Heart right ventricle (tissue), 16 donors: ENCODE results near the gene FBXL19. TPM values are rescaled to one million over a fixed set of nuclear protein-coding genes. Genes with fewer than 3 reads are reported as not detected.

Experiments
- ATAC-seq, 8 donors: fragments of 200-7000 bp; cut with Tn5 transposase; one replicate each; pipeline ENCODE4 v1.9.1; 2020; ENCODE audit warnings: mild to moderate bottlenecking in 8 of 8, moderate library complexity in 8 of 8, moderate number of reproducible peaks in 1 of 8
- DNase-seq, 2 donors: peaks; one replicate each; pipeline ENCODE4 v3.0.0-alpha.2; 2020
- H3K27ac ChIP-seq, 10 donors: fragments of 200-600 bp; sonication (generic) in 2 of 10; one replicate each; pipeline versions ENCODE4 v1.5.0 to v1.8.0; 2020 to 2022; ENCODE audit warnings: mild to moderate bottlenecking in 3 of 10
- H3K27me3 ChIP-seq, 7 donors: fragments of 200-600 bp; one replicate each; pipeline ENCODE4 v1.8.0; 2021 to 2022; ENCODE audit warnings: mild to moderate bottlenecking in 2 of 7
- H3K36me3 ChIP-seq, 9 donors: fragments of 200-600 bp; sonication (generic) in 1 of 9; one replicate each; pipeline versions ENCODE4 v1.5.0 to v1.8.0; 2020 to 2022; ENCODE audit warnings: mild to moderate bottlenecking in 2 of 9
- H3K4me1 ChIP-seq, 9 donors: fragments of 200-600 bp; sonication (generic) in 1 of 9; one replicate each; pipeline versions ENCODE4 v1.5.0 to v1.8.0; 2020 to 2022; ENCODE audit warnings: mild to moderate bottlenecking in 4 of 9
- H3K4me3 ChIP-seq, 10 donors: fragments of 200-600 bp; sonication (generic) in 2 of 10; one replicate each; pipeline versions ENCODE4 v1.5.0 to v1.8.0; 2020 to 2022; ENCODE audit warnings: mild to moderate bottlenecking in 7 of 10, moderate library complexity in 2 of 10
- H3K9me3 ChIP-seq, 11 donors: fragments of 200-600 bp in 10 of 11; sonication (generic) in 2 of 11; one replicate each; pipeline versions ENCODE4 v1.5.0 to v1.8.0; 2013 to 2022; ENCODE audit warnings: mild to moderate bottlenecking in 2 of 11, control low read depth in 1 of 11, moderate library complexity in 1 of 11
- CTCF ChIP-seq, 9 donors: fragments of 200-600 bp; sonication (generic) in 2 of 9; IDR thresholded peaks; one replicate each; pipeline versions ENCODE4 v1.5.0 to v1.8.0; 2021 to 2022; ENCODE audit warnings: antibody characterized with exemption in 9 of 9, mild to moderate bottlenecking in 5 of 9, moderate library complexity in 1 of 9
- WGBS, 2 donors: extraction: QIAGEN DNeasy Blood & Tissue Kit; methylation state at CpG; one replicate each; pipeline ENCODE4 v1.1.7; 2013; ENCODE audit warnings: inconsistent platforms in 1 of 2; 5-methylcytosine and 5-hydroxymethylcytosine counted together
- intact Hi-C, 10 donors: fragments of 100-400 bp; cut with DNase I; formaldehyde crosslinking; loops; one replicate each; pipeline versions ENCODE4 v1.11.1 to v1.14.2; 2022
- polyA plus RNA-seq, 2 donors: library from polyadenylated mRNA; stranded (reverse); fragments of 200-250 nt; gene quantifications; one replicate each; pipeline ENCODE4 v1.2.3, GENCODE V29; 2013
- total RNA-seq, 10 donors: library from RNA; stranded (reverse); fragmentation: NEBNext Ultra II Directional in 3 of 10; extraction: Animal tissue kit (Norgen Biotek cat#: 25700) in 3 of 10; gene quantifications; one replicate each; pipeline versions ENCODE4 v1.2.1 to v1.2.4, GENCODE V29; 2021 to 2023
- donor health status: Arrhythmogenic right ventricular cardiomyopathy.
- donor health status: ischemic (EF 13 %, LVEDD 7.1; RV severe dilation, severe dysfunction).
- donor health status: healthy with polysubstance abuse.
- donor health status: DM: no; HTN: yes; CAD: no.
- donor health status: DM: no; HTN: no; CAD: no.
- donor health status: ischemic (EF 25% LVEDD 6.9; RV normal size, moderate dysfunction).
- donor health status: ischemic (EF 25% LVEDD 5.7; RV mildly dilated, moderate dysfunction).
- donor health status: healthy.
- donor health status: DM: yes; HTN: yes; CAD: no.
- donor health status: Ischemic cardiomyopathy.
- donor health status: ischemic (EF 35%, LVEDD 5.7; RV mildly dilated, moderate dysfunction).
- donor health status: nonischemic (EF 11% LVEDD 7.7; RV severe dilation, severe dysfunction).
- donor health status: DM: yes; HTN: yes; CAD: no.
- donor health status: PGD.
- donor health status: ischemic (EF 29% LVEDD 5.4; RV normal size, mild dysfunction).
- donor health status: nonischemic (EF 23%, LVEDD 6.1; RV moderate dilation, normal function).

FBXL19 gene
- total and polyA plus RNA-seq, 12 donors, result 4.1 to 14.1 (median 5.8) TPM

- intact Hi-C loops, result loop anchor here in 9 of 10 donors (1.0 to 10.0 kb wide), 5 partner anchors 54 to 59 kb away; no protein-coding TSS in a partner anchor
- ATAC-seq, result no peak
- Histone ChIP-seq H3K27me3 (no peaks in the 10 kb centered on the region), H3K9me3 (no peaks in the 10 kb centered on the region), H3K27ac (peak overlapping the region; percentile 74 to 96 (median 93)), H3K4me3 (peak overlapping the region in 9 of 10 donors; percentile 39 to 62 (median 56)), H3K4me1 (peaks cover 4 to 53% (median 38%) of the 10 kb centered on the region in 9 donors), H3K36me3 (no peaks in the 10 kb centered on the region)
- TF ChIP-seq CTCF (IDR thresholded peaks at IDR 0.05), result no peak
- no peak for DNase-seq
- 35 to 37% methylated on average over 6 of the region's 6 CpGs for WGBS, 2 donors
These were observed 22.0 kb upstream of the FBXL19 start for GRCh38 chr16:30901201-30902028.

GRCh38 chr16:30902029-30902972 lies 21.1 kb upstream of the FBXL19 start:
- intact Hi-C loops, result loop anchor here in 9 of 10 donors (1.0 to 10.0 kb wide), 5 partner anchors 55 to 60 kb away; no protein-coding TSS in a partner anchor
- DNase-seq, result peak; percentile 62 to 79
- 9 to 14% methylated on average over 77 to 99 of the region's 99 CpGs for WGBS, 2 donors

GRCh38 chr16:30903002-30903401 lies 20.4 kb upstream of the FBXL19 start:
- Histone ChIP-seq H3K9me3 (no peaks in the 10 kb centered on the region), H3K27me3 (no peaks in the 10 kb centered on the region), H3K4me3 (peak overlapping the region in 7 of 10 donors; percentile 32 to 62 (median 60)), H3K27ac (peak overlapping the region in 9 of 10 donors; percentile 83 to 96 (median 94)), H3K4me1 (peaks cover 0 to 43% (median 31%) of the 10 kb centered on the region in 9 donors), H3K36me3 (no peaks in the 10 kb centered on the region)
- 67 to 72% methylated on average over 4 of the region's 4 CpGs for WGBS, 2 donors
- intact Hi-C loops, result loop anchor here in 8 of 10 donors (2.0 to 10.0 kb wide), 4 partner anchors 56 to 61 kb away; no protein-coding TSS in a partner anchor
- ATAC-seq (peak in 6 of 8 donors; percentile 7 to 36 (median 22)), DNase-seq (no peak)
- no peak for TF ChIP-seq CTCF (IDR thresholded peaks at IDR 0.05)

More at GRCh38 chr16:30902029-30902972, 21.1 kb upstream of the FBXL19 start:
- H3K27me3 ChIP-seq, result no peaks in the 10 kb centered on the region
- peak overlapping the region; percentile 32 to 62 (median 58) for H3K4me3 ChIP-seq
- no peaks in the 10 kb centered on the region for H3K36me3 ChIP-seq
- H3K4me1 ChIP-seq, result peaks cover 2 to 47% (median 35%) of the 10 kb centered on the region in 9 donors
- no peaks in the 10 kb centered on the region for H3K9me3 ChIP-seq
- peak; percentile 62 to 96 (median 78) for ATAC-seq
- TF ChIP-seq CTCF (IDR thresholded peaks at IDR 0.05), result peak in 8 of 9 donors; percentile 8 to 62 (median 18)
- peak overlapping the region; percentile 83 to 96 (median 94) for H3K27ac ChIP-seq
